ENCODE results near the gene PTPN12.

The PTPN12 gene

GRCh38 chr7:77667459-77668086 is 130.5 kb downstream of the PTPN12 start:
- DNase-seq = no peak

GRCh38 chr7:77674878-77675277 is 137.8 kb downstream of the PTPN12 start:
- DNase-seq = no peak

- no peak for DNase-seq
Measured at GRCh38 chr7:77679608-77680007, 142.5 kb downstream of the PTPN12 start.

GRCh38 chr7:77680266-77680665 is 143.2 kb downstream of the PTPN12 start:
- no peak for DNase-seq

GRCh38 chr7:77684030-77684429 is 146.9 kb downstream of the PTPN12 start:
- DNase-seq = no peak

- no peak for DNase-seq
Measured at GRCh38 chr7:77685233-77685632, 148.1 kb downstream of the PTPN12 start.

- no peak for DNase-seq
Measured at GRCh38 chr7:77687100-77687746, 150.1 kb downstream of the PTPN12 start.

GRCh38 chr7:77687747-77688144 is 150.7 kb downstream of the PTPN12 start:
- DNase-seq = no peak

Data from 8988T (cell line).